Measurements from ENCODE around the gene WNK1.

DNA sequence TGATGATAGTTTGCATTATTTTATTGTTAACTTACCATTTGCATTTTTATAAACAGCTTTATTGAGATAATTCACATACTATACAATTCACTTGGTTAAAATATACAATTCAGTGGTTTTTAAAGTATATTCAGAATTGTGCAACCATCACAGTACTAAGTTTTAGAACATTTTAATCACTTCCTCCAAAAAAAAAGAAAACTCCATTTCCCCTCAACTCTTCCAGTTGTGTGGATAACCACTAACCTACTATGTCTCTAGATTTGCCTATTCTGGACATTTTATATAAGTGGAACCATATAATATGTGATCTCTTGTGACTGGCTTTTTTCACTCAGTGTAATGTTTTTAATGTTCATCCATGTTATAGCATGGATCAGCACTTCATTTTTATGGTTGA, 41.3 kb downstream of the WNK1 start:
- no peak for TF ChIP-seq EZH2 (IDR thresholded peaks at IDR 0.05; ENCODE audit: insufficient read depth, poor library complexity, severe bottlenecking)
- no peak for TF ChIP-seq EZH2phosphoT487 (IDR thresholded peaks at IDR 0.05; ENCODE audit: insufficient read depth, low read depth)
